ENCODE measurements around the gene TC2N. TPM values are rescaled to one million over a fixed set of nuclear protein-coding genes. Genes with fewer than 3 reads are reported as not detected.

TC2N gene
- total RNA-seq, 4 donors from 2014 or later, result 28.0 to 61.7 (median 33.4) TPM

- H3K27me3 ChIP-seq, result no peaks in the 10 kb centered on the region
- peak overlapping the region; percentile 60 for H3K27ac ChIP-seq
- peak in 1 of 2 donors; percentile 76 for DNase-seq (ENCODE audit: low spot score in 2 of 2)
- WGBS, result 51% methylated on average over 6 of the region's 13 CpGs
- H3K36me3 ChIP-seq, result no peaks in the 10 kb centered on the region
- no peak overlapping the region for H3K4me3 ChIP-seq
- peaks cover 30% of the 10 kb centered on the region for H3K4me1 ChIP-seq
- no peaks in the 10 kb centered on the region for H3K9me3 ChIP-seq
- TF ChIP-seq EP300 (IDR thresholded peaks at IDR 0.05) (no peak), POLR2A (IDR thresholded peaks at IDR 0.05) (no peak), POLR2AphosphoS5 (IDR thresholded peaks at IDR 0.05) (no peak), CTCF (IDR thresholded peaks at IDR 0.05) (no peak)
Measured at GRCh38 chr14:91889477-91890211, 22.3 kb upstream of the TC2N start.

- H3K27ac ChIP-seq, result peak overlapping the region; percentile 60
- DNase-seq (ENCODE audit: low spot score in 2 of 2), result peak in 1 of 2 donors; percentile 70
- WGBS, result 78% methylated on average over 8 of the region's 10 CpGs
- H3K9me3 ChIP-seq, result no peaks in the 10 kb centered on the region
- no peak overlapping the region for H3K4me3 ChIP-seq
- H3K4me1 ChIP-seq, result peaks cover 35% of the 10 kb centered on the region
- TF ChIP-seq CTCF (IDR thresholded peaks at IDR 0.05), result no peak
- TF ChIP-seq POLR2AphosphoS5 (IDR thresholded peaks at IDR 0.05), result no peak
- no peak for TF ChIP-seq EP300 (IDR thresholded peaks at IDR 0.05)
- TF ChIP-seq POLR2A (IDR thresholded peaks at IDR 0.05), result no peak
- H3K36me3 ChIP-seq, result no peaks in the 10 kb centered on the region
- no peaks in the 10 kb centered on the region for H3K27me3 ChIP-seq
Measured at GRCh38 chr14:91888641-91889476, 21.5 kb upstream of the TC2N start.

GRCh38 chr14:91886961-91887360 lies 19.6 kb upstream of the TC2N start:
- Histone ChIP-seq H3K27ac (peak overlapping the region; percentile 40), H3K27me3 (no peaks in the 10 kb centered on the region), H3K4me1 (peaks cover 46% of the 10 kb centered on the region), H3K36me3 (no peaks in the 10 kb centered on the region), H3K9me3 (no peaks in the 10 kb centered on the region), H3K4me3 (no peak overlapping the region)
- 100% methylated on average over 2 of the region's 8 CpGs for WGBS
- DNase-seq (ENCODE audit: low spot score in 2 of 2), result no peak
- TF ChIP-seq CTCF (IDR thresholded peaks at IDR 0.05), result no peak
- TF ChIP-seq POLR2AphosphoS5 (IDR thresholded peaks at IDR 0.05), result no peak
- no peak for TF ChIP-seq POLR2A (IDR thresholded peaks at IDR 0.05)
- no peak for TF ChIP-seq EP300 (IDR thresholded peaks at IDR 0.05)

- Histone ChIP-seq H3K36me3 (no peaks in the 10 kb centered on the region), H3K9me3 (no peaks in the 10 kb centered on the region), H3K4me3 (no peak overlapping the region), H3K27me3 (no peaks in the 10 kb centered on the region), H3K4me1 (peaks cover 46% of the 10 kb centered on the region), H3K27ac (peak overlapping the region; percentile 79)
- DNase-seq (ENCODE audit: low spot score in 2 of 2), result no peak
- 62% methylated on average over 4 of the region's 4 CpGs for WGBS
- TF ChIP-seq POLR2A (IDR thresholded peaks at IDR 0.05) (no peak), POLR2AphosphoS5 (IDR thresholded peaks at IDR 0.05) (no peak), CTCF (IDR thresholded peaks at IDR 0.05) (no peak), EP300 (IDR thresholded peaks at IDR 0.05) (no peak)
Measured at GRCh38 chr14:91885839-91886238, 18.5 kb upstream of the TC2N start.

- Histone ChIP-seq H3K36me3 (no peaks in the 10 kb centered on the region), H3K27me3 (no peaks in the 10 kb centered on the region), H3K9me3 (no peaks in the 10 kb centered on the region), H3K4me3 (no peak overlapping the region), H3K4me1 (peaks cover 41% of the 10 kb centered on the region), H3K27ac (peak overlapping the region; percentile 79)
- TF ChIP-seq POLR2A (IDR thresholded peaks at IDR 0.05) (no peak), POLR2AphosphoS5 (IDR thresholded peaks at IDR 0.05) (no peak), EP300 (IDR thresholded peaks at IDR 0.05) (no peak), CTCF (IDR thresholded peaks at IDR 0.05) (no peak)
- no peak for DNase-seq (ENCODE audit: low spot score in 2 of 2)
- 85% methylated on average over 4 of the region's 4 CpGs for WGBS
Measured at GRCh38 chr14:91885113-91885712, 17.9 kb upstream of the TC2N start.
